Spleen (tissue), 7 donors: ENCODE results near the gene MAP3K19.

ENCODE experiments used
- CTCF ChIP-seq, 11 experiments: fragments of 200-600 bp in 7 of 11; fragments of 450-650 bp in 4 of 11; sonication (generic) in 4 of 11; IDR thresholded peaks in 8 of 11; conservative IDR thresholded peaks in 3 of 11; 1 replicate in 7 of 11; 2 replicates in 4 of 11; pipeline versions ENCODE4 v1.4.0 to v1.8.0; 2016 to 2021; ENCODE audit warnings: antibody characterized with exemption in 11 of 11, inconsistent platforms in 4 of 11, mild to moderate bottlenecking in 1 of 11
- POLR2A ChIP-seq, 3 donors: fragments of 450-650 bp; IDR thresholded peaks; one replicate each; pipeline ENCODE4 v1.5.1; 2017; ENCODE audit warnings: antibody characterized with exemption in 3 of 3, mild to moderate bottlenecking in 1 of 3
- POLR2AphosphoS5 ChIP-seq, 3 donors: sonication (generic); formaldehyde crosslinking; IDR thresholded peaks; one replicate each; pipeline ENCODE4 v1.5.1; 2017; ENCODE audit warnings: antibody characterized with exemption in 3 of 3
- donor health status: DM: no; HTN: no; CAD: no; lungs with moderate emphysema.
- donor health status: DM: no; HTN: no; CAD: no.
- donor health status: DM: no; HTN: no; CAD: no.

DNA sequence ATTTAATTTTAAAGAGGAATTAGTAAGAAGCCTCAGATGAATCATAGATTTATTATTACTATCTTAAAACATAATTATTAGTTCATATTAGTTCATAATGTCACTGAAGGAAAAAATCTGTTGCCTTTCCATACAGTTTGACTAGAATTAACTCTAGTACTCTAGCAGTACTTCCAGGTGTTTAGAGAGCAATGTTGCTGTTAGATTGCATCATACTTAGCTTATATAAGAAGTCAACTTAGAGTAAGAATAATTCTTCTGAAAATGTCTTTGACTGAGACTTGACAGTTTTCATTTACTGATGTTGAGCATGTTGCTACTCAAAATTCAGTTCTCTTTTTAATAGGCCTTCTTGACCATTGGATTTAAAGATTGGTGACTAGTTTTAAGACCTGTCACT lies 9.5 kb upstream of the MAP3K19 start:
- TF ChIP-seq POLR2A (IDR thresholded peaks at IDR 0.05) (no peak), CTCF (IDR thresholded peaks at IDR 0.05 in 8 of 11, conservative IDR thresholded peaks at IDR 0.05 in 3 of 11) (no peak), POLR2AphosphoS5 (IDR thresholded peaks at IDR 0.05) (no peak)
